Nephron progenitor cell (in vitro differentiated cells): ENCODE data around the gene CNTD1.
A peak's percentile ranks its signal among the peaks of the same experiment; 100 is the strongest.

ENCODE experiments used
- DNase-seq: peaks from one replicate; pipeline ENCODE4 v3.0.0; 2021
- H3K27ac Mint-ChIP-seq: 2 replicates; pipeline ENCODE4 v1.8.0; 2021; ENCODE audit warnings: mild to moderate bottlenecking, moderate library complexity, mixed read lengths
- H3K27me3 Mint-ChIP-seq: 2 replicates; pipeline ENCODE4 v1.8.0; 2021; ENCODE audit warnings: mild to moderate bottlenecking, low read depth, mixed read lengths; ENCODE audit not compliant: poor library complexity
- H3K36me3 Mint-ChIP-seq: 2 replicates; pipeline ENCODE4 v1.8.0; 2021; ENCODE audit warnings: low read depth, mixed read lengths
- H3K4me1 Mint-ChIP-seq: 2 replicates; pipeline ENCODE4 v1.8.0; 2021; ENCODE audit warnings: mixed read lengths
- H3K4me3 Mint-ChIP-seq: 2 replicates; pipeline ENCODE4 v1.8.0; 2021; ENCODE audit warnings: mild to moderate bottlenecking, moderate library complexity, mixed read lengths
- H3K9me3 Mint-ChIP-seq: 2 replicates; pipeline ENCODE4 v1.8.0; 2021; ENCODE audit warnings: mild to moderate bottlenecking, moderate library complexity, mixed read lengths
- TF ChIP-seq, protein P1 (sequence below): fragments of 200-600 bp; sonication (generic); IDR thresholded peaks from 2 replicates; pipeline ENCODE4 v1.5.0; 2021; ENCODE audit warnings: antibody characterized with exemption

CNTD1 gene

DNA sequence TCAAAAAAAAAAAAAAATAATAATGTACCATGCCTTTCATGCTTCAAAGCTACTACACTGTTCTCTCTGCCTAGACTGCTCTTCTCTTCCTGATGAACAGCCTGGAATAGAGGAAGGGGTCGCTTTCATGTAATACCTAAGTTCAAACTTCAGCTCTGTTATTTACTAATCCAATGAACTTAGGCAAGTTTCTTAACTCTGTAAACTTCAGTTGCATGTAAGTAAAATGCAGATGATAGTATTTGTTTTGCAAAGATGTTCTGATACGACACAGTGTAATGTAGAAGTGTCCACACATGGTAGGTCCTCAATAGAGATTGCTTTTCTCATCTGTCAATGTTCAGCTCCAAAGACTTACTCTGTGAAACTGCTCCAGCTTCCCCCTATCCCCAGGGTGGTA is 6.7 kb upstream of the CNTD1 start:
- H3K27ac Mint-ChIP-seq: no peak overlapping the region
- TF ChIP-seq, protein P1, sequence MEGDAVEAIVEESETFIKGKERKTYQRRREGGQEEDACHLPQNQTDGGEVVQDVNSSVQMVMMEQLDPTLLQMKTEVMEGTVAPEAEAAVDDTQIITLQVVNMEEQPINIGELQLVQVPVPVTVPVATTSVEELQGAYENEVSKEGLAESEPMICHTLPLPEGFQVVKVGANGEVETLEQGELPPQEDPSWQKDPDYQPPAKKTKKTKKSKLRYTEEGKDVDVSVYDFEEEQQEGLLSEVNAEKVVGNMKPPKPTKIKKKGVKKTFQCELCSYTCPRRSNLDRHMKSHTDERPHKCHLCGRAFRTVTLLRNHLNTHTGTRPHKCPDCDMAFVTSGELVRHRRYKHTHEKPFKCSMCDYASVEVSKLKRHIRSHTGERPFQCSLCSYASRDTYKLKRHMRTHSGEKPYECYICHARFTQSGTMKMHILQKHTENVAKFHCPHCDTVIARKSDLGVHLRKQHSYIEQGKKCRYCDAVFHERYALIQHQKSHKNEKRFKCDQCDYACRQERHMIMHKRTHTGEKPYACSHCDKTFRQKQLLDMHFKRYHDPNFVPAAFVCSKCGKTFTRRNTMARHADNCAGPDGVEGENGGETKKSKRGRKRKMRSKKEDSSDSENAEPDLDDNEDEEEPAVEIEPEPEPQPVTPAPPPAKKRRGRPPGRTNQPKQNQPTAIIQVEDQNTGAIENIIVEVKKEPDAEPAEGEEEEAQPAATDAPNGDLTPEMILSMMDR: no peak
- DNase-seq: no peak
- H3K27me3 Mint-ChIP-seq: peaks cover 37% of the 10 kb centered on the region
- no peak overlapping the region for H3K4me3 Mint-ChIP-seq
- H3K36me3 Mint-ChIP-seq: peaks cover 28% of the 10 kb centered on the region
- H3K4me1 Mint-ChIP-seq: peaks cover 11% of the 10 kb centered on the region
- H3K9me3 Mint-ChIP-seq: no peaks in the 10 kb centered on the region

DNA sequence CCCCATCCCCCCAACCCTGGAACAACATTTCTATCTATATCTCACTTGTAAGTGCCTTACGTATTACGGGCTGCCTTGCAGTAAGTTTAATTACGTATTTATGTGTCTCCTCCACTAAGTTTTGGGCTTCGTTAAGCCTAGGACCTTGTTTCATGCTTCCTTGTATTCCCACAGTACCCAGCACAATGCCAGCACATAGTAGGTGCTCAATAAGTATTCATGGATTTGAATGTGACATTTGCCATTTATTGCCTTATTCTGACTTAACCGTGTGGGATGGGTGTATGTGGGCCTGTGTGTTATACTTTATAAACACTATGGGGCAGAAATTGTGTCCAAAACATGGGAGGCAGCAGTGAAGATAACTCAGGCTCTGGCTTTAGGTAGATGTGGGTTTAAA is 6.1 kb upstream of the CNTD1 start:
- Mint-ChIP-seq H3K27ac (no peak overlapping the region), H3K27me3 (peaks cover 32% of the 10 kb centered on the region), H3K4me3 (no peak overlapping the region), H3K36me3 (peaks cover 29% of the 10 kb centered on the region), H3K4me1 (peaks cover 17% of the 10 kb centered on the region), H3K9me3 (no peaks in the 10 kb centered on the region)
- DNase-seq: no peak
- TF ChIP-seq, protein P1: no peak

GRCh38 chr17:42795061-42795460 is 3.6 kb upstream of the CNTD1 start:
- no peak for DNase-seq
- peaks cover 21% of the 10 kb centered on the region for H3K27me3 Mint-ChIP-seq
- H3K4me1 Mint-ChIP-seq: peaks cover 30% of the 10 kb centered on the region
- H3K9me3 Mint-ChIP-seq: peaks cover 5% of the 10 kb centered on the region
- no peak overlapping the region for H3K4me3 Mint-ChIP-seq
- H3K27ac Mint-ChIP-seq: peak overlapping the region; percentile 42
- H3K36me3 Mint-ChIP-seq: peaks cover 36% of the 10 kb centered on the region
- TF ChIP-seq, protein P1: no peak

DNA sequence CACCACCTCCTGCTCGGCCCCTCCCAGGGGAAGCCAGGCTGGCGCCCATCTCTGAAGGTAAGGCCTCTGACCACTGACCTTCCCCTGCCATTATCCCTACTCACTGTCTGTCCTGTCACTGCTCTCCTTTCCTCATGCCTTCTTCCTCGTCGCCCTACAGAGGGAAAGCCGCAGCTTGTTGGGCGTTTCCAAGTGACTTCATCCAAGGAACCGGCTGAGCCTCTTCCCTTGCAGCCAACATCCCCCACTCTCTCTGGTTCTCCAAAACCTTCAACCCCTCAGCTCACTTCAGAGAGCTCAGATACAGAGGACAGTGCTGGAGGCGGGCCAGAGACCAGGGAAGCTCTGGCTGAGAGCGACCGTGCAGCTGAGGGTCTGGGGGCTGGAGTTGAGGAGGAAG is 3.2 kb upstream of the CNTD1 start:
- peak overlapping the region; percentile 46 for H3K4me3 Mint-ChIP-seq
- TF ChIP-seq, protein P1: no peak
- peaks cover 36% of the 10 kb centered on the region for H3K36me3 Mint-ChIP-seq
- peaks cover 34% of the 10 kb centered on the region for H3K4me1 Mint-ChIP-seq
- peaks cover 23% of the 10 kb centered on the region for H3K27me3 Mint-ChIP-seq
- no peak for DNase-seq
- H3K27ac Mint-ChIP-seq: peak overlapping the region; percentile 33
- H3K9me3 Mint-ChIP-seq: peaks cover 5% of the 10 kb centered on the region

DNA sequence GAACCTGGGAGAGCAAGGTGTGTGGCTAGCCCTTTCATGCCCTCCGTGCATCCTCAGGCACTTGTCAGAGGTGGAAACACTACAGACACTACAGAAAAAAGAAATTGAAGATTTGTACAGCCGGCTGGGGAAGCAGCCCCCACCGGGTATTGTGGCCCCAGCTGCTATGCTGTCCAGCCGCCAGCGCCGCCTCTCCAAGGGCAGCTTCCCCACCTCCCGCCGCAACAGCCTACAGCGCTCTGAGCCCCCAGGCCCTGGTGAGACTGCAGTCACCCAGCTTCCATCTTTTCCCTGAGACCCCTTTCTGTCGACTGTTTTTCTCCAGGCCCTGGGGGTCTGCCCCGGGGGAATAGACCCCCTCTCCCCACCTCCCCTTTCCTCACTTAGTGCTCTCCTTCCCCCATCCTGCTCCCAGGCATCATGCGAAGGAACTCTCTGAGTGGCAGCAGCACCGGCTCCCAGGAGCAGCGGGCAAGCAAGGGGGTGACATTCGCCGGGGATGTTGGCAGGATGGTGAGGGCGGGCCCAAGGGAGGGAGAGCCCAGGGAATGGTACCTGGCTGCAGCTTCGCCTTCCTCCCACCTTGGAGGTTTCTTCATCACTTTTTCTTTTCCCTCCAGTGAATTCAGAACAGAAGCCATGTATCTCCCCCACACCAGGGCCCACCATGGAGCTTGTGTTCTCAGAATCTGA is 2.4 kb upstream of the CNTD1 start:
- Mint-ChIP-seq H3K9me3 (peaks cover 5% of the 10 kb centered on the region), H3K27me3 (peaks cover 25% of the 10 kb centered on the region), H3K4me1 (peaks cover 37% of the 10 kb centered on the region), H3K27ac (peak overlapping the region; percentile 51), H3K36me3 (peaks cover 36% of the 10 kb centered on the region), H3K4me3 (peak overlapping the region; percentile 46)
- no peak for DNase-seq
- TF ChIP-seq, protein P1: no peak
